Skeletal muscle cell (primary cell): ENCODE data around the gene DSTYK.

ENCODE experiments used
- DNase-seq: peaks from one replicate; pipeline ENCODE4 v3.0.0-alpha.2; 2010; ENCODE audit warnings: low read depth
- H3K4me3 ChIP-seq: 2 replicates; pipeline ENCODE4 v1.5.1; 2011; ENCODE audit warnings: low read depth, mild to moderate bottlenecking, control low read depth, low read length, moderate library complexity

Gene DSTYK

GRCh38 chr1:205098242-205098641 lies 113.3 kb downstream of the DSTYK start:
- no peak for DNase-seq
- H3K4me3 ChIP-seq: no peak overlapping the region

GRCh38 chr1:205095422-205095821 lies 116.1 kb downstream of the DSTYK start:
- DNase-seq: no peak
- H3K4me3 ChIP-seq: no peak overlapping the region
